Prostate gland (tissue), 2 donors: ENCODE data around the gene WFS1.

Experiments
- CTCF ChIP-seq, 4 experiments: fragments of 200-600 bp in 2 of 4; fragments of 450-650 bp in 2 of 4; sonication (generic) in 2 of 4; IDR thresholded peaks; 1 replicate in 3 of 4; 2 replicates in 1 of 4; pipeline ENCODE4 v1.5.1; 2016 to 2019; ENCODE audit warnings: antibody characterized with exemption in 4 of 4, mild to moderate bottlenecking in 2 of 4, moderate library complexity in 2 of 4
- POLR2A ChIP-seq: fragments of 450-650 bp; IDR thresholded peaks from one replicate; pipeline ENCODE4 v1.6.1; 2016; ENCODE audit warnings: antibody characterized with exemption, mild to moderate bottlenecking
- POLR2AphosphoS5 ChIP-seq: sonication (generic); formaldehyde crosslinking; IDR thresholded peaks from one replicate; pipeline ENCODE4 v1.6.1; 2017; ENCODE audit warnings: antibody characterized with exemption

DNA sequence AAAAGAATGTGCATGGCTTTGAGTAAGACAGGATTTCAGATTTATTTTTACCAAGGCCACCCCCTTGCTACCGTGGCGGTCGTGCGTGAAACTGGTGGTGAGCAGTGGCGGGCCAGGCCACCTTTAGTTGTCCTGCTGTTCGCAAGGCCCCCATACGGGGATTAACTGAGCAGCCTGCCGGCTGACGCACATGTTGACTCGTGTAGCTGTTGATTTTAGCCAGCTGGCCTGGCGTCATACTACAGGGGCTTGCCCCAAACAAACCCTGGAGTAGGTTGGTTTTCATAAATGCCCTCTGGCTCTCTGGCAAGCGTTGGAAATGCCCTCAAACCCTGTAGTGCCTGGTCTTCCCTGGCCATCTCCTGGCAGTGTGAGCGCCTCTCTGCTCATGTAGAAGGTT lies 28.4 kb downstream of the WFS1 start:
- TF ChIP-seq CTCF (IDR thresholded peaks at IDR 0.05) (no peak), POLR2A (no peak), POLR2AphosphoS5 (no peak)
